ENCODE results near the gene INCA1. TPM values are rescaled to one million over a fixed set of nuclear protein-coding genes. Genes with fewer than 3 reads are reported as not detected.

The INCA1 gene
- polyA plus RNA-seq, 1 of the 3 experiments (the other 2 are of a cell fraction), result 1.2 TPM

DNA sequence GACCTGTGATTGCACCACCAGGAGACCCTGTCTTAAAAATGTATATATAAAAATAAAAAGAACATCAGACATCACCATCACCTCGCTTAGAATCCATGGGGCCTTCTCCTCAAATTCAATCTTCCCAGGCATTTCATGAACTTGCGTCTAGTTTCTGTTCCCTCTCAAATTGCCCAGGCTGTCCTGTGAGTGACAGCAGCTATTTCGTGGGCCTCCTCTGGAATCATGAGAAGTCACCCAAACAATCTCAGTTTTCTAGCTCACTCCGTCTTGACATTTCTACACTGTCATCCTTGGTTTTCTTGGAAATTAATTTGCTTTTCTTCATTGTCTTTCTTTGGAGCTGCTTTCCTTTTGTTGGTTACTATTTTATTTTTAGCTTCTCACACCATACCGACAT, 30.6 kb upstream of the INCA1 start:
- H2AFZ ChIP-seq (ENCODE audit: low read depth), result no peak overlapping the region
- no peak overlapping the region for H3K4me2 ChIP-seq
- H3K9ac ChIP-seq, result no peak overlapping the region
- H3K4me3 ChIP-seq (ENCODE audit: low read depth in 2 of 2, low read length in 1 of 2), result no peak overlapping the region
- TF ChIP-seq, protein P1, sequence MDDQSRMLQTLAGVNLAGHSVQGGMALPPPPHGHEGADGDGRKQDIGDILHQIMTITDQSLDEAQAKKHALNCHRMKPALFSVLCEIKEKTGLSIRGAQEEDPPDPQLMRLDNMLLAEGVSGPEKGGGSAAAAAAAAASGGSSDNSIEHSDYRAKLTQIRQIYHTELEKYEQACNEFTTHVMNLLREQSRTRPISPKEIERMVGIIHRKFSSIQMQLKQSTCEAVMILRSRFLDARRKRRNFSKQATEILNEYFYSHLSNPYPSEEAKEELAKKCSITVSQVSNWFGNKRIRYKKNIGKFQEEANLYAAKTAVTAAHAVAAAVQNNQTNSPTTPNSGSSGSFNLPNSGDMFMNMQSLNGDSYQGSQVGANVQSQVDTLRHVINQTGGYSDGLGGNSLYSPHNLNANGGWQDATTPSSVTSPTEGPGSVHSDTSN (IDR thresholded peaks at IDR 0.05), result no peak
- no peak for TF ChIP-seq YY1 (IDR thresholded peaks at IDR 0.05; ENCODE audit: low read depth)
- TF ChIP-seq, protein P2, sequence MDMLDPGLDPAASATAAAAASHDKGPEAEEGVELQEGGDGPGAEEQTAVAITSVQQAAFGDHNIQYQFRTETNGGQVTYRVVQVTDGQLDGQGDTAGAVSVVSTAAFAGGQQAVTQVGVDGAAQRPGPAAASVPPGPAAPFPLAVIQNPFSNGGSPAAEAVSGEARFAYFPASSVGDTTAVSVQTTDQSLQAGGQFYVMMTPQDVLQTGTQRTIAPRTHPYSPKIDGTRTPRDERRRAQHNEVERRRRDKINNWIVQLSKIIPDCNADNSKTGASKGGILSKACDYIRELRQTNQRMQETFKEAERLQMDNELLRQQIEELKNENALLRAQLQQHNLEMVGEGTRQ (IDR thresholded peaks at IDR 0.05; ENCODE audit: borderline replicate concordance, low read depth, low read length), result no peak
- no peak for TF ChIP-seq TAF1 (IDR thresholded peaks at IDR 0.05; ENCODE audit: borderline replicate concordance, low read depth, low read length)
- TF ChIP-seq CHD2 (IDR thresholded peaks at IDR 0.05; ENCODE audit: low read length, partially characterized antibody), result no peak
- TF ChIP-seq, protein P3, sequence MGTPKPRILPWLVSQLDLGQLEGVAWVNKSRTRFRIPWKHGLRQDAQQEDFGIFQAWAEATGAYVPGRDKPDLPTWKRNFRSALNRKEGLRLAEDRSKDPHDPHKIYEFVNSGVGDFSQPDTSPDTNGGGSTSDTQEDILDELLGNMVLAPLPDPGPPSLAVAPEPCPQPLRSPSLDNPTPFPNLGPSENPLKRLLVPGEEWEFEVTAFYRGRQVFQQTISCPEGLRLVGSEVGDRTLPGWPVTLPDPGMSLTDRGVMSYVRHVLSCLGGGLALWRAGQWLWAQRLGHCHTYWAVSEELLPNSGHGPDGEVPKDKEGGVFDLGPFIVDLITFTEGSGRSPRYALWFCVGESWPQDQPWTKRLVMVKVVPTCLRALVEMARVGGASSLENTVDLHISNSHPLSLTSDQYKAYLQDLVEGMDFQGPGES (IDR thresholded peaks at IDR 0.05; ENCODE audit: low read depth, low read length), result no peak
- TF ChIP-seq FOXM1 (IDR thresholded peaks at IDR 0.05; ENCODE audit: low read depth), result no peak
- TF ChIP-seq TCF12 (IDR thresholded peaks at IDR 0.05), result no peak
- TF ChIP-seq RAD21 (IDR thresholded peaks at IDR 0.05; ENCODE audit: low read length), result no peak
- no peaks in the 10 kb centered on the region for H4K20me1 ChIP-seq (ENCODE audit: insufficient read depth)
- H3K27ac ChIP-seq (ENCODE audit: low read depth in 2 of 2, low read length in 1 of 2), result no peak overlapping the region
- peaks cover 4 to 5% of the 10 kb centered on the region in 2 experiments for H3K36me3 ChIP-seq (replicated peaks in 1 of 2; ENCODE audit: control insufficient read depth in 1 of 2, insufficient read depth in 2 of 2, low read length in 1 of 2)
- H3K4me1 ChIP-seq (ENCODE audit: control insufficient read depth in 1 of 2, insufficient read depth in 2 of 2, low read depth in 1 of 2, low read length in 1 of 2), result no peaks in the 10 kb centered on the region; a peak in 1 of 4 replicates
- H3K79me2 ChIP-seq (ENCODE audit: insufficient read depth), result no peaks in the 10 kb centered on the region
- 80% methylated on average over 5 of the region's 5 CpGs for WGBS (ENCODE audit: low lambda C conversion rate)
- DNase-seq, result no peak
- H3K9me2 ChIP-seq, result no peaks in the 10 kb centered on the region
- H3F3A ChIP-seq (replicated peaks; ENCODE audit: insufficient read depth), result peaks cover 13% of the 10 kb centered on the region
- CTCF ChIA-PET, result interaction anchor here (1.1 to 3.7 kb wide), 3 partner anchors 11 to 47 kb away, joined by 3 to 17 read pairs (median 12); no protein-coding TSS in a partner anchor
- H3K9me3 ChIP-seq, result no peaks in the 10 kb centered on the region
- no peaks in the 10 kb centered on the region for H3K27me3 ChIP-seq (ENCODE audit: insufficient read depth)
- POLR2A ChIA-PET, result no interaction called here

DNA sequence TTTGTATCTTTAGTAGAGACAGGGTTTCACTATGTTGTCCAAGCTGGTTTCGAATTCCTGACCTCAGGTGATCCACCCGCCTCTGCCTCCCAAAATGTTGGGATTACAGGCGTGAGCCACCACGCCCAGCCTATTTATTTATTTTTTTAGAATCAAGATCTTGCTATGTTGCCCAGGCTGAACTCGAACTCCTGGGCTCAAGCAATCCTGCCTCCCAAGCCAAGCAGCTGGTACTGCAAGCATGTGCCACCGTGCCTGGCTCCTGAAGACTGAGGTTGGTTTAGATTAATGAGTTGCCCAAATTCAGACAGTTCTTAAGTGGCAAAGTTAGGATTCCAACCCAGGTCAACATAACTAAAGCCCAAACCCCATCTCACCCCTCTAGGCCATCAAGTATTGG, 30.0 kb upstream of the INCA1 start:
- no peaks in the 10 kb centered on the region for H3K79me2 ChIP-seq (ENCODE audit: insufficient read depth)
- POLR2A ChIA-PET, result interaction anchor here (0.6 kb wide), 1 partner anchor 101 kb away, joined by 3 read pairs; no protein-coding TSS in a partner anchor
- no peak overlapping the region for H3K9ac ChIP-seq
- no peak overlapping the region for H3K27ac ChIP-seq (ENCODE audit: low read depth in 2 of 2, low read length in 1 of 2)
- H3K27me3 ChIP-seq (ENCODE audit: insufficient read depth), result no peaks in the 10 kb centered on the region
- no peaks in the 10 kb centered on the region for H4K20me1 ChIP-seq (ENCODE audit: insufficient read depth)
- CTCF ChIA-PET, result interaction anchor here (1.1 to 2.5 kb wide), 4 partner anchors 10 to 41 kb away, joined by 3 to 12 read pairs (median 4); no protein-coding TSS in a partner anchor
- H3K9me2 ChIP-seq, result no peaks in the 10 kb centered on the region
- no peaks in the 10 kb centered on the region for H3K9me3 ChIP-seq
- peaks cover 13% of the 10 kb centered on the region for H3F3A ChIP-seq (replicated peaks; ENCODE audit: insufficient read depth)
- no peak overlapping the region for H3K4me3 ChIP-seq (ENCODE audit: low read depth in 2 of 2, low read length in 1 of 2)
- DNase-seq, result no peak
- 86% methylated on average over 6 of the region's 6 CpGs for WGBS (ENCODE audit: low lambda C conversion rate)
- H3K36me3 ChIP-seq (replicated peaks in 1 of 2; ENCODE audit: control insufficient read depth in 1 of 2, insufficient read depth in 2 of 2, low read length in 1 of 2), result peaks cover 4 to 7% of the 10 kb centered on the region in 2 experiments
- H3K4me2 ChIP-seq, result no peak overlapping the region
- H3K4me1 ChIP-seq (ENCODE audit: control insufficient read depth in 1 of 2, insufficient read depth in 2 of 2, low read depth in 1 of 2, low read length in 1 of 2), result no peaks in the 10 kb centered on the region; a peak in 1 of 4 replicates
- no peak overlapping the region for H2AFZ ChIP-seq (ENCODE audit: low read depth)
- TF ChIP-seq EP300 (IDR thresholded peaks at IDR 0.05; ENCODE audit: borderline replicate concordance in 1 of 2, low read depth in 1 of 2, low read length in 1 of 2), result no peak
- TF ChIP-seq NFIC (IDR thresholded peaks at IDR 0.05; ENCODE audit: borderline replicate concordance), result no peak
- TF ChIP-seq NRF1 (IDR thresholded peaks at IDR 0.05; ENCODE audit: low read depth, low read length), result no peak
- TF ChIP-seq, protein P4, sequence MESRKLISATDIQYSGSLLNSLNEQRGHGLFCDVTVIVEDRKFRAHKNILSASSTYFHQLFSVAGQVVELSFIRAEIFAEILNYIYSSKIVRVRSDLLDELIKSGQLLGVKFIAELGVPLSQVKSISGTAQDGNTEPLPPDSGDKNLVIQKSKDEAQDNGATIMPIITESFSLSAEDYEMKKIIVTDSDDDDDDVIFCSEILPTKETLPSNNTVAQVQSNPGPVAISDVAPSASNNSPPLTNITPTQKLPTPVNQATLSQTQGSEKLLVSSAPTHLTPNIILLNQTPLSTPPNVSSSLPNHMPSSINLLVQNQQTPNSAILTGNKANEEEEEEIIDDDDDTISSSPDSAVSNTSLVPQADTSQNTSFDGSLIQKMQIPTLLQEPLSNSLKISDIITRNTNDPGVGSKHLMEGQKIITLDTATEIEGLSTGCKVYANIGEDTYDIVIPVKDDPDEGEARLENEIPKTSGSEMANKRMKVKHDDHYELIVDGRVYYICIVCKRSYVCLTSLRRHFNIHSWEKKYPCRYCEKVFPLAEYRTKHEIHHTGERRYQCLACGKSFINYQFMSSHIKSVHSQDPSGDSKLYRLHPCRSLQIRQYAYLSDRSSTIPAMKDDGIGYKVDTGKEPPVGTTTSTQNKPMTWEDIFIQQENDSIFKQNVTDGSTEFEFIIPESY (IDR thresholded peaks at IDR 0.05; ENCODE audit: borderline replicate concordance, low read depth), result no peak
- no peak for TF ChIP-seq CHD2 (IDR thresholded peaks at IDR 0.05; ENCODE audit: low read length, partially characterized antibody)
- TF ChIP-seq MXI1 (IDR thresholded peaks at IDR 0.05; ENCODE audit: low read depth, low read length), result no peak
- no peak for TF ChIP-seq RAD21 (IDR thresholded peaks at IDR 0.05; ENCODE audit: low read length)
- no peak for TF ChIP-seq FOXM1 (IDR thresholded peaks at IDR 0.05; ENCODE audit: low read depth)
- no peak for TF ChIP-seq TEAD4 (IDR thresholded peaks at IDR 0.05; ENCODE audit: borderline replicate concordance, insufficient read depth)
- TF ChIP-seq GATA2 (CRISPR knock-in tag; IDR thresholded peaks at IDR 0.05), result no peak
- TF ChIP-seq, protein P5, sequence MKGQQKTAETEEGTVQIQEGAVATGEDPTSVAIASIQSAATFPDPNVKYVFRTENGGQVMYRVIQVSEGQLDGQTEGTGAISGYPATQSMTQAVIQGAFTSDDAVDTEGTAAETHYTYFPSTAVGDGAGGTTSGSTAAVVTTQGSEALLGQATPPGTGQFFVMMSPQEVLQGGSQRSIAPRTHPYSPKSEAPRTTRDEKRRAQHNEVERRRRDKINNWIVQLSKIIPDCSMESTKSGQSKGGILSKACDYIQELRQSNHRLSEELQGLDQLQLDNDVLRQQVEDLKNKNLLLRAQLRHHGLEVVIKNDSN (IDR thresholded peaks at IDR 0.05; ENCODE audit: borderline replicate concordance, low read depth), result no peak
- TF ChIP-seq SIN3A (IDR thresholded peaks at IDR 0.05; ENCODE audit: borderline replicate concordance, low read depth, low read length), result no peak
- TF ChIP-seq JUND (IDR thresholded peaks at IDR 0.05), result no peak
- TF ChIP-seq FOXJ3 (CRISPR knock-in tag; IDR thresholded peaks at IDR 0.05), result no peak
